Neuronal stem cell (in vitro differentiated cells): Measurements from ENCODE around the gene IER2.

Experiments used
- DNase-seq: peaks from one replicate; pipeline ENCODE4 v3.0.0-alpha.2; 2013; ENCODE audit warnings: low spot score
- H2AFZ ChIP-seq: one replicate; pipeline ENCODE4 v1.6.1; 2013; ENCODE audit warnings: mild to moderate bottlenecking, low read length, inconsistent platforms
- H2AK5ac ChIP-seq: 2 replicates; pipeline ENCODE4 v1.6.1; 2013; ENCODE audit warnings: low read depth, mild to moderate bottlenecking, inconsistent platforms, low read length, moderate library complexity, mixed read lengths
- H2BK120ac ChIP-seq: 2 replicates; pipeline ENCODE4 v1.6.1; 2013; ENCODE audit warnings: low read depth, mild to moderate bottlenecking, inconsistent platforms, low read length, moderate library complexity, mixed read lengths
- H2BK12ac ChIP-seq: one replicate; pipeline ENCODE4 v1.6.1; 2013; ENCODE audit warnings: low read length, inconsistent platforms
- H2BK15ac ChIP-seq: 2 replicates; pipeline ENCODE4 v1.6.1; 2013; ENCODE audit warnings: mild to moderate bottlenecking, low read length, inconsistent platforms, mixed read lengths
- H2BK5ac ChIP-seq: one replicate; pipeline ENCODE4 v1.6.1; 2013; ENCODE audit warnings: inconsistent platforms, mild to moderate bottlenecking, low read length, moderate library complexity
- H3K14ac ChIP-seq: one replicate; pipeline ENCODE4 v1.6.1; 2013; ENCODE audit warnings: low read length, inconsistent platforms
- H3K18ac ChIP-seq: 2 replicates; pipeline ENCODE4 v1.6.1; 2013; ENCODE audit warnings: low read length, inconsistent platforms
- H3K23ac ChIP-seq: 2 replicates; pipeline ENCODE4 v1.6.1; 2013; ENCODE audit warnings: low read depth, mild to moderate bottlenecking, mixed read lengths, low read length, inconsistent platforms; ENCODE audit not compliant: poor library complexity
- H3K27ac ChIP-seq: replicated peaks from 3 replicates; pipeline ENCODE4 v1.5.1; 2013; ENCODE audit warnings: low read length, inconsistent platforms
- H3K27me3 ChIP-seq, 3 experiments: 2 replicates each; pipeline ENCODE4 v1.6.1; 2013; ENCODE audit warnings: low read length in 3 of 3, mild to moderate bottlenecking in 2 of 3, inconsistent platforms in 1 of 3, low read depth in 1 of 3, mixed read lengths in 1 of 3, moderate library complexity in 1 of 3; ENCODE audit not compliant: control insufficient read depth in 3 of 3, insufficient read depth in 3 of 3
- H3K36me3 ChIP-seq, 2 donors: replicated peaks in 1 of 2; 2 replicates each; pipeline ENCODE4 v1.6.1; 2013; ENCODE audit warnings: low read length in 2 of 2; ENCODE audit not compliant: control insufficient read depth in 2 of 2, insufficient read depth in 2 of 2
- H3K4ac ChIP-seq: 2 replicates; pipeline ENCODE4 v1.6.1; 2013; ENCODE audit warnings: inconsistent platforms, mild to moderate bottlenecking, low read length, moderate library complexity
- H3K4me1 ChIP-seq, 2 donors: 1 replicate in 1 of 2; 2 replicates in 1 of 2; pipeline ENCODE4 v1.6.1; 2013; ENCODE audit warnings: low read length in 2 of 2, low read depth in 1 of 2; ENCODE audit not compliant: control insufficient read depth in 2 of 2, insufficient read depth in 1 of 2
- H3K4me2 ChIP-seq: one replicate; pipeline ENCODE4 v1.6.1; 2013; ENCODE audit warnings: mild to moderate bottlenecking, low read length, inconsistent platforms; ENCODE audit not compliant: insufficient read depth, poor library complexity, severe bottlenecking
- H3K4me3 ChIP-seq, 2 donors: 2 replicates each; pipeline ENCODE4 v1.5.1; 2013; ENCODE audit warnings: low read length in 2 of 2, mild to moderate bottlenecking in 2 of 2, inconsistent platforms in 1 of 2, moderate library complexity in 1 of 2
- H3K79me1 ChIP-seq: one replicate; pipeline ENCODE4 v1.6.1; 2013; ENCODE audit warnings: low read depth, mild to moderate bottlenecking, inconsistent platforms, low read length, moderate library complexity
- H3K9ac ChIP-seq: one replicate; pipeline ENCODE4 v1.6.1; 2013; ENCODE audit warnings: mild to moderate bottlenecking, low read depth, low read length, inconsistent platforms; ENCODE audit not compliant: poor library complexity
- H3K9me3 ChIP-seq, 2 donors: replicated peaks in 1 of 2; 2 replicates each; pipeline versions ENCODE3 to v1.6.1; 2013; ENCODE audit warnings: low read length in 2 of 2, mild to moderate bottlenecking in 2 of 2, inconsistent platforms in 1 of 2, low read depth in 1 of 2, mixed read lengths in 1 of 2, moderate library complexity in 1 of 2; ENCODE audit not compliant: control insufficient read depth in 2 of 2, insufficient read depth in 1 of 2
- H4K8ac ChIP-seq: one replicate; pipeline ENCODE4 v1.6.1; 2013; ENCODE audit warnings: low read depth, mild to moderate bottlenecking, inconsistent platforms, low read length, moderate library complexity
- H4K91ac ChIP-seq: one replicate; pipeline ENCODE4 v1.6.1; 2013; ENCODE audit warnings: low read length, low read depth, mild to moderate bottlenecking, inconsistent platforms; ENCODE audit not compliant: poor library complexity
- WGBS, 2 donors: extraction: QIAGEN DNeasy Blood & Tissue Kit; methylation state at CpG; one replicate each; pipeline ENCODE4 v1.1.7; 2013; ENCODE audit warnings: missing lambda C conversion rate in 2 of 2, mixed read lengths in 1 of 2; ENCODE audit not compliant: insufficient read length in 2 of 2, insufficient replicate concordance in 1 of 2; ENCODE audit errors: extremely low coverage in 2 of 2; 5-methylcytosine and 5-hydroxymethylcytosine counted together

IER2 gene

DNA sequence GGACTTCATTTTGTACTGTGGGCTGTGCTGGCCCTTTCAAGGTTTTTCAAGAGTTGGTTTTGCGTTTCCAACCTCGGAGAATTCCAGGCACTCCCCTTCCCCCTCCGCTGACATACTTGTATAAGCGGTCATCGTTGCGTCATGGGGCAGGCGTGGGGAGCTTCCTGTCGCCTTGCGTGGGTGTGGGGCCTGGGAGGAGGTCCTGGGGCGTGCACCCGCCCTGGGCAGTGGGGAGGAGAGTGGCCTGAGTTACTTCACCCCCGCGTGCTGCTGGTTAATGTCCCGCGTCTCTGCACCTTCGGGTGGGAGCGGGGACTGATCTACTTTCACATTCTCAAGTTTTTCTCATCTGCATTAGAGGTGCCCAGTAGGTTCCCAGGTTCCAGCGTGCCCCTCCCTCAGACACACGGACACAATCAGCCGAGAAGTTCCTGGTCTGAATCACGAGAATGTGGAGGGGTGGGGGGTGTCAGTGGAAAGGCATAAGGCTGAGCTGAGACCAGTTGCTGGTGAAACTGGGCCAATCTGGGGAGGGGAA, 4.1 kb downstream of the IER2 start:
- H3K18ac ChIP-seq, result peak overlapping the region; percentile 95
- H2AFZ ChIP-seq, result no peak overlapping the region
- no peaks in the 10 kb centered on the region for H3K27me3 ChIP-seq
- H3K4ac ChIP-seq, result no peak overlapping the region
- H4K8ac ChIP-seq, result no peak overlapping the region
- H2AK5ac ChIP-seq, result peak overlapping the region; percentile 88
- no CpG with 5 or more reads among the region's 21 CpGs for WGBS, 2 donors
- DNase-seq, result peak; percentile 46
- peak overlapping the region; percentile 94 for H3K4me2 ChIP-seq
- H3K4me3 ChIP-seq, result peak overlapping the region; percentile 94 to 99
- peaks cover 13% of the 10 kb centered on the region for H3K79me1 ChIP-seq
- peak overlapping the region; percentile 98 for H2BK15ac ChIP-seq
- peak overlapping the region; percentile 99 for H3K9ac ChIP-seq
- no peak overlapping the region for H2BK120ac ChIP-seq
- H3K36me3 ChIP-seq, result peaks cover 0 to 13% of the 10 kb centered on the region in 2 donors
- H3K9me3 ChIP-seq, result no peaks in the 10 kb centered on the region
- no peak overlapping the region for H4K91ac ChIP-seq
- peaks cover 7 to 9% of the 10 kb centered on the region in 2 donors for H3K4me1 ChIP-seq
- H3K27ac ChIP-seq, result peak overlapping the region; percentile 11
- H2BK5ac ChIP-seq, result no peak overlapping the region
- peak overlapping the region; percentile 49 for H3K23ac ChIP-seq
- peak overlapping the region; percentile 84 for H3K14ac ChIP-seq
- H2BK12ac ChIP-seq, result no peak overlapping the region

DNA sequence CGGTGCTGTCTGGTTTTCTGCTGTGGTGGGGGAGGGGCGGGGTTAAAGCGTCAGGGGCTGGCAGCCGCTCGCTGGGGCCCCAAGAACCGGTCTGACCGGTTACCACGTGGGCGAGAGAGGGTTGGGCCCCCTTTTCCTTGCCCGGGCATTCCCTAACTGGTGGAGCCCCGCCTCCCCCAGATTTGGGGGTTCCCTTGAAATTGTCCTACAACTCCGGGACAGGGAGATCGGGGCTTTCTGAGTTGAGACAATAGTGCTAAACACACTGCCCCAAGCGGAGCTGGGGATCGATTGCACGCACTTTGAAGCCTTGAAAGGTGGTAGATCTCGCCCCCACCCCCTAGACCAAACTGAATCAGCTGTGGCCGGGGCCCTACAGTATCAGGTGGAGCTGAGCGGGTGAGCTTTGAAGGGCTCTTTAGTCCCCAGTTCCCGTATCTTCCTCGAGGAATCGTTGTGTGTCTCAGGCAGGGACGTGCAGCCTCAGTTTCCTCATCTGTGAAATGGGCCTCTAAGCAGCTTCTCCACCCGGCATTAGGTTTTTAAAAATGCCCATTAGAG, 4.8 kb downstream of the IER2 start:
- Histone ChIP-seq H2AFZ (no peak overlapping the region), H2BK5ac (no peak overlapping the region), H3K4ac (no peak overlapping the region), H4K8ac (no peak overlapping the region), H2BK15ac (no peak overlapping the region), H3K4me3 (peak overlapping the region; percentile 94 to 99), H3K14ac (no peak overlapping the region), H3K18ac (peak overlapping the region; percentile 86), H3K9me3 (no peaks in the 10 kb centered on the region), H3K27ac (peak overlapping the region; percentile 9), H3K4me1 (peaks cover 7 to 9% of the 10 kb centered on the region in 2 donors), H3K79me1 (peaks cover 13% of the 10 kb centered on the region), H4K91ac (no peak overlapping the region), H2BK120ac (no peak overlapping the region), H3K36me3 (peaks cover 0 to 13% of the 10 kb centered on the region in 2 donors), H2AK5ac (no peak overlapping the region), H3K23ac (no peak overlapping the region), H3K27me3 (no peaks in the 10 kb centered on the region), H3K9ac (no peak overlapping the region), H3K4me2 (peak overlapping the region; percentile 94), H2BK12ac (no peak overlapping the region)
- DNase-seq, result peak; percentile 67
- WGBS, 2 donors, result no CpG with 5 or more reads among the region's 24 CpGs

DNA sequence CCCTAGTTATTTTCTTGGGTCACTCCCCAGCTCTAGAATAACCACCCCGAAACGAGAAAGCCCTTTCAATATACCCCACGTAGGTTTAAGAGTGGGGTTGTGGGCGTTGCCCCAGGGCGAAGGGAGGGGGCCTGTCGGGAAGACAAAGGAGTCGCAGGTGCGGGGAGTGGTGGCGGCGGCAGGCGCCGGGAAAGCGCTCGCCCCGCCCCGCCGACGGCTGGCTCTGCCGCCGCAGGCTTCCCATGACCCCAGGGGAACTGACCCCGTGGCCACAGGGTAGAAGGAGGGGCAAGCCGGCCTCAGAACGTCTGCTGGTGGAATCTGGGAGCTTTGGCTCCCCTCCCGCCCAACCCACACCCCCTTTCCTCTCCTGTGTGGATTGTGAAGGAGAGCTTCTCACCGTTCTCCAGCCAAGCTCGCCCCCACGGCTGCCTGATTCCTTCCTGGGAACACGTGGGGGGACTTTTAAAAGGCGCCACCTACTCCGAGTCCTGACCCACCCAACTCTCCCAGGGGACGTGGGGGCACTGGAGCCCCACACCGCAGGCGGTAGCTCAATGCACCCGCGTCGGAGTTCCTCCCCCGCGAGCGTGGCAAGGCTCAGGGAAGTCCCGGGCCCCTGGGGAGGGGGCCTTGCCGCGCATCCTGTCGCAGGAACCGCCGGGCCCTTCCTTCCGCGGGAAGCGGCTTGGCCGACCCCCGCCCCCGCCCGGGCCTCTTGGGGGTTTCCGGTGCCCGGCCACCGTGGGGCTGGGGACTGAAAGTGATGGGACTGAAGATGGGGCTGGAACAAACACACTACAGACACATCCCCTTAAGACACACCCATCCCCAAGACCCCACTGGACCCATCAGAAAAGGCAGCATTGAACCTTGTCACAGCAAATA, 5.5 kb downstream of the IER2 start:
- Histone ChIP-seq H4K8ac (no peak overlapping the region), H2AFZ (peak overlapping the region; percentile 77), H3K9ac (peak overlapping the region; percentile 65), H2AK5ac (peak overlapping the region; percentile 91), H3K27me3 (no peaks in the 10 kb centered on the region), H3K23ac (peak overlapping the region; percentile 22), H3K27ac (peak overlapping the region; percentile 60), H2BK5ac (peak overlapping the region; percentile 76), H3K4me2 (peak overlapping the region; percentile 94), H3K79me1 (peaks cover 8% of the 10 kb centered on the region), H3K4me1 (peaks cover 7 to 9% of the 10 kb centered on the region in 2 donors), H2BK12ac (peak overlapping the region; percentile 18), H4K91ac (no peak overlapping the region), H3K18ac (peak overlapping the region; percentile 90), H2BK120ac (no peak overlapping the region), H3K14ac (no peak overlapping the region), H3K4ac (no peak overlapping the region), H3K36me3 (peaks cover 0 to 13% of the 10 kb centered on the region in 2 donors), H2BK15ac (peak overlapping the region; percentile 90), H3K9me3 (no peaks in the 10 kb centered on the region), H3K4me3 (peak overlapping the region; percentile 94 to 99)
- WGBS, 2 donors, result no CpG with 5 or more reads among the region's 55 CpGs
- DNase-seq, result peak; percentile 83

DNA sequence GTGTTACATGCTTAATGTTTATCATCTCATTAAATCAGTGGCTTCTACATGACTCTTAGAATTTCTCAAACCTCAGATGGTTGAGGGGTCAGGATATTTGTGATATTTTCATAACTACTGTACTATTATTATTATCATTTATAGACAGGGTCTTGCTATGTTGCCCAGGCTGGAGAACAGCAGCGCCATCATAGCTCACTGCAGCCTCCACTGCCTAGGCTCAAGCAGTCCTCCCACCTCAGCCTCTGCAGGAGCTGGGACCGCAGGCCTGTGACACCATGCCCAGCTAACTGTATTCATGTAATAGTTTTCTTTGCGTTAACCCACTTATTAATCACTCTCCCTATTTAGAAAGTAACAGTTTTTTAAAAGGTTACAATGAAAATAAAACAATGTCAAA, 9.5 kb downstream of the IER2 start:
- no peaks in the 10 kb centered on the region for H3K27me3 ChIP-seq
- no peak overlapping the region for H2AFZ ChIP-seq
- WGBS, 2 donors, result no CpG with 5 or more reads among the region's 3 CpGs

More for the DNA sequence above, 9.5 kb downstream of the IER2 start:
- no peak overlapping the region for H2AK5ac ChIP-seq
- H3K79me1 ChIP-seq, result no peaks in the 10 kb centered on the region
- no peak overlapping the region for H3K27ac ChIP-seq
- no peak overlapping the region for H2BK120ac ChIP-seq
- no peak overlapping the region for H2BK12ac ChIP-seq
- peaks cover 19 to 22% of the 10 kb centered on the region in 2 donors for H3K4me1 ChIP-seq
- no peak overlapping the region for H3K4me2 ChIP-seq
- H3K18ac ChIP-seq, result no peak overlapping the region
- no peak overlapping the region for H4K8ac ChIP-seq
- no peak overlapping the region for H3K9ac ChIP-seq
- no peak overlapping the region for H4K91ac ChIP-seq
- H3K23ac ChIP-seq, result no peak overlapping the region
- no peaks in the 10 kb centered on the region for H3K36me3 ChIP-seq
- H3K9me3 ChIP-seq, result no peaks in the 10 kb centered on the region
- no peak overlapping the region for H3K4ac ChIP-seq
- no peak overlapping the region for H3K14ac ChIP-seq
- H3K4me3 ChIP-seq, result no peak overlapping the region
- no peak overlapping the region for H2BK5ac ChIP-seq
- H2BK15ac ChIP-seq, result no peak overlapping the region
- no peak for DNase-seq
